Activated CD4-positive, alpha-beta T cell treated with anti-CD3 and anti-CD28 coated beads, Interleukin-10, Interleukin-2, amounts not matched to agents 100 ng/mL and 50 ng/mL, durations not matched to agents 16 hours and 8 hours (primary cell): Measurements from ENCODE around the gene C1orf115.
"Not testable (repeated sequence)": the region's sequence is repeated elsewhere in the genome, so short reads cannot be mapped to it uniquely, and the experiment has no call there.

ENCODE experiments used
- DNase-seq: peaks from one replicate; pipeline ENCODE4 v3.0.0-alpha.2; 2020

Gene C1orf115

GRCh38 chr1:220730486-220730885 lies 40.3 kb downstream of the C1orf115 start:
- no peak for DNase-seq

- no peak for DNase-seq
Measured at GRCh38 chr1:220732137-220732536, 42.0 kb downstream of the C1orf115 start.

- DNase-seq = no peak
Measured at GRCh38 chr1:220732621-220733020, 42.5 kb downstream of the C1orf115 start.

- DNase-seq = peak; percentile 80
Measured at GRCh38 chr1:220733086-220733601, 43.0 kb downstream of the C1orf115 start.

- DNase-seq = no peak
Measured at GRCh38 chr1:220734571-220735326, 44.6 kb downstream of the C1orf115 start.

GRCh38 chr1:220736283-220736682 lies 46.1 kb downstream of the C1orf115 start:
- DNase-seq = not testable (repeated sequence)

GRCh38 chr1:220741349-220741748 lies 51.2 kb downstream of the C1orf115 start:
- DNase-seq = no peak

- no peak for DNase-seq
Measured at GRCh38 chr1:220741825-220742224, 51.7 kb downstream of the C1orf115 start.

GRCh38 chr1:220742520-220742919 lies 52.4 kb downstream of the C1orf115 start:
- no peak for DNase-seq

- DNase-seq = no peak
Measured at GRCh38 chr1:220746851-220747250, 56.7 kb downstream of the C1orf115 start.

- DNase-seq = no peak
Measured at GRCh38 chr1:220747437-220748088, 57.4 kb downstream of the C1orf115 start.

GRCh38 chr1:220748089-220748934 lies 58.1 kb downstream of the C1orf115 start, which contains the start of gene MTARC2:
Gene MTARC2 (plus strand): TSS chr1:220748322. CDS start chr1:220748532, 210 bp downstream.
- DNase-seq = peak; percentile 3
